ENCODE data around the gene PNO1. TPM values are rescaled to one million over a fixed set of nuclear protein-coding genes. Genes with fewer than 3 reads are reported as not detected.
"Not testable (repeated sequence)": the region's sequence is repeated elsewhere in the genome, so short reads cannot be mapped to it uniquely, and the experiment has no call there.

The PNO1 gene
- total RNA-seq, 4 donors from 2014 or later = 19.8 to 26.4 (median 23.6) TPM

- intact Hi-C loops (cut with DNase I; ENCODE audit: low total_unique reads) = no loop called here
- Histone ChIP-seq H3K4me1 (no peaks in the 10 kb centered on the region), H3K27ac (no peak overlapping the region), H3K27me3 (no peaks in the 10 kb centered on the region), H3K9me3 (no peaks in the 10 kb centered on the region), H3K4me3 (no peak overlapping the region), H3K36me3 (peaks cover 0 to 30% of the 10 kb centered on the region in 2 donors)
- TF ChIP-seq CTCF (IDR thresholded peaks at IDR 0.05 in 4 of 5, conservative IDR thresholded peaks at IDR 0.05 in 1 of 5) (no peak), POLR2A (IDR thresholded peaks at IDR 0.05) (no peak)
- in situ Hi-C loops (cut with MboI; ENCODE audit: low sequenced_read_pairs in 4 of 4) = no loop called here
- ATAC-seq = no peak
- no peak for DNase-seq
Measured at GRCh38 chr2:68171684-68172083, 14.0 kb downstream of the PNO1 start.

GRCh38 chr2:68172521-68172920 is 14.8 kb downstream of the PNO1 start:
- in situ Hi-C loops (cut with MboI; ENCODE audit: low sequenced_read_pairs in 4 of 4) = no loop called here

GRCh38 chr2:68172990-68173700 is 15.5 kb downstream of the PNO1 start:
- intact Hi-C loops (cut with DNase I; ENCODE audit: low total_unique reads) = no loop called here
- no peaks in the 10 kb centered on the region for H3K4me1 ChIP-seq
- in situ Hi-C loops (cut with MboI; ENCODE audit: low sequenced_read_pairs in 4 of 4) = no loop called here
- H3K36me3 ChIP-seq = peaks cover 0 to 26% of the 10 kb centered on the region in 2 donors
- H3K27ac ChIP-seq = no peak overlapping the region
- no peak for TF ChIP-seq CTCF (IDR thresholded peaks at IDR 0.05 in 4 of 5, conservative IDR thresholded peaks at IDR 0.05 in 1 of 5)
- no peak for TF ChIP-seq POLR2A (IDR thresholded peaks at IDR 0.05)
- no peaks in the 10 kb centered on the region for H3K9me3 ChIP-seq
- H3K4me3 ChIP-seq = no peak overlapping the region
- ATAC-seq = no peak
- H3K27me3 ChIP-seq = no peaks in the 10 kb centered on the region
- DNase-seq = no peak

More at GRCh38 chr2:68172521-68172920, 14.8 kb downstream of the PNO1 start:
- no peaks in the 10 kb centered on the region for H3K27me3 ChIP-seq
- no peak overlapping the region for H3K4me3 ChIP-seq
- no peak overlapping the region for H3K27ac ChIP-seq
- no peaks in the 10 kb centered on the region for H3K4me1 ChIP-seq
- no peaks in the 10 kb centered on the region for H3K9me3 ChIP-seq
- no peak for TF ChIP-seq POLR2A (IDR thresholded peaks at IDR 0.05)
- no peak for TF ChIP-seq CTCF (IDR thresholded peaks at IDR 0.05 in 4 of 5, conservative IDR thresholded peaks at IDR 0.05 in 1 of 5)
- no peak for DNase-seq
- no peak for ATAC-seq
- intact Hi-C loops (cut with DNase I; ENCODE audit: low total_unique reads) = no loop called here
- peaks cover 0 to 26% of the 10 kb centered on the region in 2 donors for H3K36me3 ChIP-seq

- ATAC-seq; H3K27me3 ChIP-seq; intact Hi-C loops (cut with DNase I; ENCODE audit: low total_unique reads); DNase-seq; H3K4me3 ChIP-seq; H3K27ac ChIP-seq; in situ Hi-C loops (cut with MboI; ENCODE audit: low sequenced_read_pairs in 4 of 4); H3K9me3 ChIP-seq; H3K4me1 ChIP-seq: not testable (repeated sequence)
- peaks cover 0 to 32% of the 10 kb centered on the region in 2 donors for H3K36me3 ChIP-seq
Measured at GRCh38 chr2:68175210-68175609, 17.5 kb downstream of the PNO1 start.

GRCh38 chr2:68176657-68177056 is 19.0 kb downstream of the PNO1 start:
- no peak for TF ChIP-seq CTCF (IDR thresholded peaks at IDR 0.05 in 4 of 5, conservative IDR thresholded peaks at IDR 0.05 in 1 of 5)
- TF ChIP-seq POLR2A (IDR thresholded peaks at IDR 0.05) = no peak

More at GRCh38 chr2:68176657-68177056, 19.0 kb downstream of the PNO1 start:
- Histone ChIP-seq H3K4me3 (no peak overlapping the region), H3K27ac (no peak overlapping the region), H3K4me1 (no peaks in the 10 kb centered on the region), H3K9me3 (no peaks in the 10 kb centered on the region), H3K27me3 (no peaks in the 10 kb centered on the region), H3K36me3 (peaks cover 0 to 24% of the 10 kb centered on the region in 2 donors)
- in situ Hi-C loops (cut with MboI; ENCODE audit: low sequenced_read_pairs in 4 of 4) = no loop called here
- intact Hi-C loops (cut with DNase I; ENCODE audit: low total_unique reads) = no loop called here
- ATAC-seq = no peak
- no peak for DNase-seq
